T-cell (primary cell): ENCODE data around the gene PDE4B. TPM values are rescaled to one million over a fixed set of nuclear protein-coding genes. Genes with fewer than 3 reads are reported as not detected.
"Not testable (repeated sequence)": the region's sequence is repeated elsewhere in the genome, so short reads cannot be mapped to it uniquely, and the experiment has no call there.

Source experiments
- ATAC-seq, 4 experiments: fragments of 200-7000 bp in 3 of 4; fragments of 150-1000 bp in 1 of 4; cut with Tn5 transposase; replicated peaks in 1 of 4; 1 replicate in 3 of 4; 2 replicates in 1 of 4; pipeline ENCODE4 v1.10.0; 2021; ENCODE audit warnings: moderate library complexity in 3 of 4, mild to moderate bottlenecking in 2 of 4, moderate number of reproducible peaks in 1 of 4
- CTCF ChIA-PET, 2 donors: fragments of 300-600 bp; sonication (Branson Sonifier 250); formaldehyde crosslinking; loops; one replicate each; lab custom pipeline; 2022; ENCODE audit warnings: antibody characterized with exemption in 2 of 2; lab: Charles Lee
- POLR2A ChIA-PET, 2 donors: fragments of 300-600 bp; sonication (Branson Sonifier 250); formaldehyde crosslinking; loops; one replicate each; lab custom pipeline; 2022; ENCODE audit warnings: antibody characterized with exemption in 2 of 2; lab: Charles Lee
- DNase-seq, 35 experiments: peaks; one replicate each; pipeline versions ENCODE4 v3.0.0 to v3.0.0-alpha.2; 2013 to 2023
- H3K27ac ChIP-seq: one replicate; pipeline ENCODE4 v1.5.1; 2013; ENCODE audit warnings: low read length
- H3K27me3 ChIP-seq, 2 experiments: replicated peaks in 1 of 2; 1 replicate in 1 of 2; 2 replicates in 1 of 2; pipeline versions ENCODE4 v1.6.1 to v1.7.0; 2013; ENCODE audit warnings: low read length in 1 of 2, mixed read lengths in 1 of 2; ENCODE audit not compliant: control insufficient read depth in 2 of 2, insufficient read depth in 2 of 2; ENCODE audit errors: extremely low read depth in 1 of 2
- H3K36me3 ChIP-seq, 2 donors: 1 replicate in 1 of 2; 2 replicates in 1 of 2; pipeline versions ENCODE4 v1.6.1 to v1.7.0; 2013; ENCODE audit warnings: low read length in 1 of 2; ENCODE audit not compliant: control insufficient read depth in 2 of 2, insufficient read depth in 1 of 2; ENCODE audit errors: extremely low read depth in 1 of 2
- H3K4me1 ChIP-seq, 2 experiments: 1 replicate in 1 of 2; 2 replicates in 1 of 2; pipeline versions ENCODE4 v1.6.1 to v1.7.0; 2013; ENCODE audit warnings: low read length in 2 of 2, mixed read lengths in 1 of 2; ENCODE audit not compliant: insufficient read depth in 2 of 2, control insufficient read depth in 1 of 2; ENCODE audit errors: extremely low read depth in 1 of 2
- H3K4me3 ChIP-seq, 2 donors: 1 replicate in 1 of 2; 2 replicates in 1 of 2; pipeline versions ENCODE4 v1.5.1 to v1.7.0; 2013; ENCODE audit warnings: mild to moderate bottlenecking in 2 of 2, low read length in 1 of 2, moderate library complexity in 1 of 2; ENCODE audit not compliant: control insufficient read depth in 1 of 2; ENCODE audit errors: extremely low read depth in 1 of 2
- H3K9me3 ChIP-seq: 2 replicates; pipeline ENCODE4 v1.7.0; 2013
- H3K27ac Mint-ChIP-seq, 2 donors: one replicate each; pipeline ENCODE4 v1.8.0; 2020 to 2021; ENCODE audit warnings: mild to moderate bottlenecking in 2 of 2, mixed read lengths in 2 of 2
- H3K27me3 Mint-ChIP-seq, 2 donors: one replicate each; pipeline ENCODE4 v1.8.0; 2021 to 2022; ENCODE audit warnings: mixed read lengths in 2 of 2
- H3K36me3 Mint-ChIP-seq: one replicate; pipeline ENCODE4 v1.8.0; 2021; ENCODE audit warnings: mixed read lengths
- H3K4me1 Mint-ChIP-seq, 3 donors: one replicate each; pipeline ENCODE4 v1.8.0; 2020 to 2022; ENCODE audit warnings: mixed read lengths in 3 of 3, mild to moderate bottlenecking in 1 of 3
- H3K4me3 Mint-ChIP-seq, 3 donors: one replicate each; pipeline ENCODE4 v1.8.0; 2020 to 2022; ENCODE audit warnings: mild to moderate bottlenecking in 3 of 3, mixed read lengths in 3 of 3, moderate library complexity in 3 of 3
- H3K9me3 Mint-ChIP-seq, 3 donors: one replicate each; pipeline ENCODE4 v1.8.0; 2020 to 2022; ENCODE audit warnings: mixed read lengths in 3 of 3
- WGBS: methylation state at CpG from one replicate; pipeline ENCODE4 v1.1.5; 2013; ENCODE audit warnings: missing lambda C conversion rate; ENCODE audit not compliant: insufficient coverage; 5-methylcytosine and 5-hydroxymethylcytosine counted together
- total RNA-seq, 35 experiments: library from RNA in 6 of 35; stranded (reverse) in 6 of 35; fragments of 120-200 nt in 1 of 35; gene quantifications; one replicate each; pipeline versions ENCODE4 v1.2.1 to v1.2.4 and lab custom pipeline; 2013 to 2026

PDE4B gene
- total RNA-seq, 5 donors from 2014 or later (not counting 1 experiment from before 2014, with no cell fraction given), result 46.3 to 103 (median 54.1) TPM

DNA sequence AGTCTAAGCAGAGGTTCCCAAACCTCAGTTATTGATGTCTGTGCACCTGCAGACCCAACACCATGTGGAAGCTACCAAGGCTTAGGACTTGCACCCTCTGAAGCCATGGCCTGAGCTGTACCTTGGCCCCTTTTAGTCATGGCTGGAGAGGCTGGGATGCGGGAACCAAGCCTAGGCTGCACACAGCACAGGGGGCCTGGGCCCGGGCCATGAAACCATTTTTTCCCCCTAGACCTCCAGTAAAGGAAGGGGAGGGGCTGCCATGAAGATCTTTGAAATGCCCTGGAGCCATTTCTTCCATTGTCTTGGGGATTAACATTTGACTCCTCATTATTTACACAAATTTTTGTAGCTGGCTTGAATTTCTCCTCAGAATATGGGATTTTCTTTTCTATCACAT, 265.9 kb downstream of the PDE4B start:
- Histone ChIP-seq H3K4me1 (no peaks in the 10 kb centered on the region), H3K9me3 (no peaks in the 10 kb centered on the region), H3K36me3 (no peaks in the 10 kb centered on the region), H3K27me3 (no peaks in the 10 kb centered on the region), H3K27ac (no peak overlapping the region), H3K4me3 (no peak overlapping the region)
- no CpG with 5 or more reads among the region's 2 CpGs for WGBS
- Mint-ChIP-seq H3K27ac (no peak overlapping the region), H3K4me3 (no peak overlapping the region), H3K4me1 (no peaks in the 10 kb centered on the region), H3K36me3 (no peaks in the 10 kb centered on the region), H3K9me3 (peaks cover 2 to 8% (median 4%) of the 10 kb centered on the region in 3 donors), H3K27me3 (peaks cover 9 to 13% of the 10 kb centered on the region in 2 donors)
- POLR2A ChIA-PET, result no interaction called here
- ATAC-seq, result no peak
- CTCF ChIA-PET, result interaction anchor here in 1 of 2 donors (0.6 kb wide), 1 partner anchor 186 kb away, joined by 3 read pairs; no protein-coding TSS in a partner anchor
- DNase-seq, result no peak

DNA sequence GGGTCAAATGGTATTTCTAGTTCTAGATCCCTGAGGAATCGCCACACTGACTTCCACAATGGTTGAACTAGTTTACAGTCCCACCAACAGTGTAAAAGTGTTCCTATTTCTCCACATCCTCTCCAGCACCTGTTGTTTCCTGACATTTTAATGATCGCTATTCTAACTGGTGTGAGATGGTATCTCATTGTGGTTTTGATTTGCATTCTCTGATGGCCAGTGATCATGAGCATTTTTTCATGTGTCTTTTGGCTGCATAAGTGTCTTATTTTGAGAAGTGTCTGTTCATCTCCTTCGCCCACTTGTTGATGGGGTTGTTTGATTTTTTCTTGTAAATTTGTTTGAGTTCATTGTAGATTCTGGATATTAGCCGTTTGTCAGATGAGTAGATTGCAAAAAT, 274.5 kb downstream of the PDE4B start:
- H3K27me3 Mint-ChIP-seq, result peaks cover 18 to 22% of the 10 kb centered on the region in 2 donors
- H3K27me3 ChIP-seq, H3K4me1 Mint-ChIP-seq, ATAC-seq, H3K9me3 Mint-ChIP-seq, H3K4me1 ChIP-seq, POLR2A ChIA-PET, CTCF ChIA-PET, H3K4me3 Mint-ChIP-seq, H3K36me3 Mint-ChIP-seq, H3K27ac ChIP-seq, H3K27ac Mint-ChIP-seq, H3K36me3 ChIP-seq, H3K4me3 ChIP-seq, DNase-seq, H3K9me3 ChIP-seq: not testable (repeated sequence)
- no CpG with 5 or more reads among the region's 4 CpGs for WGBS

DNA sequence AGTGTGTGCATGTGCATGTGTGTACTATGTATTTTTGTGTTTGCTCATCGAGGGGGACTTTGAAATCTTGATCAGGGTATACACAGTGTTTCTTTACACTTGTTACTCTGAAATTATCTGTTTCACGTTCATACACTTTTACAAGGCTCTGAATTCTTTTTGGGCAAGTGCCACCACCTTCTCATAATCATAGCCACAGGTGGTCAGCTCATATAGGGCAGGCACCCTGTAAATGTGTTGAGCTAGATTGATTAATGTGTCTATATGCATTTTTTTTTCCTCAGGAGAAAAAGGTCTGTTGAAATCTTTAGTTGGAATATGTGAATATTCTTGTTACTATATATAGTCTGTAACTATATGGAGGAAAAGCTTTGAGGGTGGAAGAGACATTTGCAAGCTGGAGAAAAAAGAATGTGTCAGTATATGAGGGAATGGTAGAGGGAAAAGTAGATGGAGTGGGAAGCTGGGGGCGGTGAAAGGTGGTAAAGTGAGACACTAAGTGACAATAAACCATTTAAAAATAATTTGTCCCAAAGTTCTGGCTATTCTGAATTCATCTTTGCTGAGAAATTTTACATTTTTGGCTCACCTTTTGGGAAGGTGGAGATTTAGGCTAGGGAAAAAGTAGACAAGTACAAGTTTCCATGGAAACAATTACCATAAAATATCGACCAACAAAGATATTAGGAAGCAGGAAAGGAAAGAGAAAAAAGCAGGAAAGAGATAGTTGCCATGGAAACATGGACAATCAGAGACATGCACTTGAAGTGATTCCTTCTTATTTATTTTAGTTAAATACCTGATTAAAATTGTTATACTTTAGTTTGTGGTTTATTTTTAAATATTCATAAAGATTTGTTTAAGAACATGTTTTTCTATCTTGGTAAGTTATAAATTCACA, 277.5 kb downstream of the PDE4B start:
- no peaks in the 10 kb centered on the region for H3K9me3 Mint-ChIP-seq
- Histone ChIP-seq H3K4me1 (no peaks in the 10 kb centered on the region), H3K9me3 (no peaks in the 10 kb centered on the region), H3K4me3 (no peak overlapping the region), H3K27me3 (no peaks in the 10 kb centered on the region), H3K27ac (no peak overlapping the region), H3K36me3 (no peaks in the 10 kb centered on the region)
- ATAC-seq (no peak), DNase-seq (no peak)
- no peak overlapping the region for H3K27ac Mint-ChIP-seq
- ChIA-PET POLR2A (no interaction called here), CTCF (interaction anchor here in 1 of 2 donors (0.6 kb wide), 1 partner anchor 18 kb away, joined by 3 read pairs; no protein-coding TSS in a partner anchor)
- no peak overlapping the region for H3K4me3 Mint-ChIP-seq
- no peaks in the 10 kb centered on the region for H3K36me3 Mint-ChIP-seq
- WGBS, result no CpG with 5 or more reads among the region's 4 CpGs
- H3K4me1 Mint-ChIP-seq, result no peaks in the 10 kb centered on the region
- peaks cover 12 to 21% of the 10 kb centered on the region in 2 donors for H3K27me3 Mint-ChIP-seq

DNA sequence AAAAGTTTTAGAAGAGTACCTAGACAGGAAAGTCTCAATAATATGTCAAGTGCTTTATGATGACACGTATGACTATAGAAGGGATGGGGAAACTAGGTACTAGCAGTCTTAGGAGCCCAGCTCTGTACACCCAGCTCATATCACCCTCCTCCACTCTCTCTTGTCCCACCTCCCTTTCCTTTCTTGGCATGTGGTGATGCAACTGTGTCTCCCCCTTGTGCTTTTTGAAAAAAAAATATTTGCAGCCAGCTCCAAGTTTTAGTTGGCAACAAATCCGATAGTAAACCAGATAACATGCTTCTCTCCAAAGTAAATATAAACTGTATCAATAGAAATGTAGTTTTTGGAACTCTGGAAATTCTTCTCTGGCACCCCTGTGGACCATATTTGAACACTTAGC, 280.7 kb downstream of the PDE4B start:
- Mint-ChIP-seq H3K4me3 (no peak overlapping the region), H3K36me3 (no peaks in the 10 kb centered on the region), H3K27me3 (peaks cover 9 to 17% of the 10 kb centered on the region in 2 donors), H3K4me1 (no peaks in the 10 kb centered on the region), H3K9me3 (no peaks in the 10 kb centered on the region), H3K27ac (no peak overlapping the region)
- Histone ChIP-seq H3K27me3 (no peaks in the 10 kb centered on the region), H3K27ac (no peak overlapping the region), H3K4me3 (no peak overlapping the region), H3K4me1 (no peaks in the 10 kb centered on the region), H3K9me3 (no peaks in the 10 kb centered on the region), H3K36me3 (no peaks in the 10 kb centered on the region)
- ATAC-seq (no peak), DNase-seq (no peak)
- ChIA-PET POLR2A (no interaction called here), CTCF (no interaction called here)
- WGBS, result no CpG with 5 or more reads among the region's 2 CpGs

DNA sequence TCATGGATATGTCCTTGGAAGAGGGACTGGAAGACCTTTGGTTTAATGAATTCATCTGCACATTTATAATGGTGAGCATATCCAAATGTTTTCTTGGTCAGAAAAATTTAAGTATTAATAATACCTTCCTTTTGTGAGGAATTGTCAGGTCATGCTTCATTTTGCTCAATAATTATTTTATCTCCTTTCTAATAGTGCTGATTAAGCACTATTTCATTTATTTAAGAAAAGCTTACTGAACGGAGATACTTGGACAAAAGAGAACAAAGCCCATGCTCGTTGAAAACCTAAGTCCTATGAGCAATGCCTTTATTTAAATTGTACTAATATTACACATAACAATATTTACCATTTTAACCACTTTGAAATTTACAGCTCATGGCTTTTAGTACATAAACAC, 281.5 kb downstream of the PDE4B start:
- Mint-ChIP-seq H3K36me3 (no peaks in the 10 kb centered on the region), H3K9me3 (no peaks in the 10 kb centered on the region), H3K4me3 (no peak overlapping the region), H3K27me3 (peaks cover 12 to 21% of the 10 kb centered on the region in 2 donors), H3K27ac (no peak overlapping the region), H3K4me1 (no peaks in the 10 kb centered on the region)
- H3K4me1 ChIP-seq, result no peaks in the 10 kb centered on the region
- ATAC-seq (no peak), DNase-seq (no peak)
- no peaks in the 10 kb centered on the region for H3K9me3 ChIP-seq
- WGBS, result no CpG with 5 or more reads among the region's 2 CpGs
- H3K4me3 ChIP-seq, result no peak overlapping the region
- H3K36me3 ChIP-seq, result no peaks in the 10 kb centered on the region
- ChIA-PET POLR2A (no interaction called here), CTCF (no interaction called here)
- no peaks in the 10 kb centered on the region for H3K27me3 ChIP-seq
- H3K27ac ChIP-seq, result no peak overlapping the region

DNA sequence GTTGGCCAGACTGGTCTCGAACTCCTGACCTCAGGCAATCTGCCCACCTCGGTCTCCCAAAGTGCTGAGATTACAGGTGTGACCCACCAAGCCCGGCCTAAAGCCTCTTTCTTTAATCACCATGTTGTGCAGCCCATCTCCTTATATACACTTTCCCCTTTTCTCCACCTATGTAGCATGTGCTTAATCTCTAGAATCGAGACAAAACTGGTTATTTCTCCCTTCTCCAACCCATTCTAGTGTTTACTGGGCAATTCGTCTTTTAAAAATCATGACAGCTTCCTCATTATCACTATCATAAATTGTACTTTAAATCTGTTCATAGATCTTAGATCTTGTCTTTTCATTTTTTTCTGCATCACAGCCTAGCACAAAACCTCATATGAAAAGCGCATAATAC, 285.7 kb downstream of the PDE4B start:
- Histone ChIP-seq H3K9me3 (no peaks in the 10 kb centered on the region), H3K36me3 (no peaks in the 10 kb centered on the region), H3K27ac (no peak overlapping the region), H3K27me3 (no peaks in the 10 kb centered on the region), H3K4me1 (no peaks in the 10 kb centered on the region), H3K4me3 (no peak overlapping the region)
- no peak overlapping the region for H3K4me3 Mint-ChIP-seq
- H3K36me3 Mint-ChIP-seq, result no peaks in the 10 kb centered on the region
- DNase-seq, result no peak
- 70% methylated on average over 4 of the region's 6 CpGs for WGBS
- H3K9me3 Mint-ChIP-seq, result no peaks in the 10 kb centered on the region
- H3K4me1 Mint-ChIP-seq, result no peaks in the 10 kb centered on the region
- ChIA-PET POLR2A (no interaction called here), CTCF (no interaction called here)
- no peak overlapping the region for H3K27ac Mint-ChIP-seq
- ATAC-seq, result no peak
- peaks cover 14 to 21% of the 10 kb centered on the region in 2 donors for H3K27me3 Mint-ChIP-seq
